SU-DHL-6 (cell line): ENCODE measurements around the gene IGF2.
"Not testable (repeated sequence)": the region's sequence is repeated elsewhere in the genome, so short reads cannot be mapped to it uniquely, and the experiment has no call there.

Experiments
- H2AFZ ChIP-seq: fragments of 200-600 bp; sonication (generic); 2 replicates; pipeline ENCODE4 v1.6.1; 2014; ENCODE audit warnings: low read depth, mild to moderate bottlenecking, moderate library complexity, mixed read lengths, antibody characterized with exemption, low read length; ENCODE audit not compliant: severe bottlenecking
- H3F3A ChIP-seq: fragments of 200-600 bp; shearing (Covaris generic); 2 replicates; pipeline ENCODE4 v1.6.0; 2016; ENCODE audit warnings: antibody characterized with exemption, mild to moderate bottlenecking; ENCODE audit not compliant: insufficient read depth
- H3K27ac ChIP-seq: fragments of 200-600 bp; sonication (generic); 2 replicates; pipeline ENCODE4 v1.5.1; 2016; ENCODE audit warnings: low read depth, mild to moderate bottlenecking, low read length, moderate library complexity, mixed read lengths
- H3K27me3 ChIP-seq: fragments of 200-600 bp; sonication (generic), shearing (Covaris generic); 2 replicates; pipeline ENCODE4 v1.6.0; 2014; ENCODE audit warnings: mild to moderate bottlenecking, low read length
- H3K36me3 ChIP-seq: fragments of 200-600 bp; sonication (generic); 2 replicates; pipeline ENCODE4 v1.6.1; 2014; ENCODE audit warnings: mild to moderate bottlenecking, low read length, mixed read lengths
- H3K4me2 ChIP-seq: fragments of 300-600, 200-600 bp; shearing (Covaris generic), sonication (generic); 2 replicates; pipeline ENCODE4 v1.6.0; 2014; ENCODE audit warnings: low read length, low read depth, mild to moderate bottlenecking; ENCODE audit not compliant: poor library complexity, severe bottlenecking
- H3K4me3 ChIP-seq: fragments of 200-600 bp; sonication (generic); 2 replicates; pipeline ENCODE4 v1.5.1; 2014; ENCODE audit warnings: antibody characterized with exemption, low read length, mild to moderate bottlenecking, mixed read lengths; ENCODE audit not compliant: insufficient read depth, poor library complexity, severe bottlenecking
- H3K79me2 ChIP-seq: fragments of 200-600 bp; sonication (generic); 2 replicates; pipeline ENCODE4 v1.6.1; 2014; ENCODE audit warnings: mild to moderate bottlenecking, low read length, moderate library complexity; ENCODE audit not compliant: insufficient read depth
- H3K9ac ChIP-seq: fragments of 200-600 bp; sonication (generic); 2 replicates; pipeline ENCODE4 v1.7.0; 2014; ENCODE audit warnings: mild to moderate bottlenecking, low read length
- H3K9me2 ChIP-seq: fragments of 200-600 bp; sonication (generic); replicated peaks from 2 replicates; pipeline ENCODE4 v1.6.1; 2014; ENCODE audit warnings: low read length; ENCODE audit not compliant: insufficient read depth
- H3K9me3 ChIP-seq: fragments of 200-600 bp; sonication (generic); 2 replicates; pipeline ENCODE4 v1.6.1; 2014; ENCODE audit warnings: low read length, mixed read lengths; ENCODE audit not compliant: insufficient read depth
- H4K20me1 ChIP-seq: fragments of 200-600 bp; sonication (generic); 2 replicates; pipeline ENCODE4 v1.6.1; 2014; ENCODE audit warnings: low read depth, mild to moderate bottlenecking, antibody characterized with exemption, low read length, moderate library complexity, mixed read lengths
- EZH2phosphoT487 ChIP-seq: fragments of 200-600 bp; sonication (generic), shearing (Covaris generic); conservative IDR thresholded peaks from 2 replicates; pipeline ENCODE4 v1.6.1; 2018; ENCODE audit warnings: mild to moderate bottlenecking, antibody characterized with exemption, low read length, moderate library complexity, mixed read lengths
- TF ChIP-seq, protein P1 (sequence below): fragments of 200-600 bp; sonication (generic); IDR thresholded peaks from one replicate; pipeline ENCODE4 v1.5.1; 2017; ENCODE audit warnings: antibody characterized with exemption, mild to moderate bottlenecking, low read length, moderate library complexity; ENCODE audit not compliant: insufficient read depth, poor library complexity, severe bottlenecking

Gene IGF2

DNA sequence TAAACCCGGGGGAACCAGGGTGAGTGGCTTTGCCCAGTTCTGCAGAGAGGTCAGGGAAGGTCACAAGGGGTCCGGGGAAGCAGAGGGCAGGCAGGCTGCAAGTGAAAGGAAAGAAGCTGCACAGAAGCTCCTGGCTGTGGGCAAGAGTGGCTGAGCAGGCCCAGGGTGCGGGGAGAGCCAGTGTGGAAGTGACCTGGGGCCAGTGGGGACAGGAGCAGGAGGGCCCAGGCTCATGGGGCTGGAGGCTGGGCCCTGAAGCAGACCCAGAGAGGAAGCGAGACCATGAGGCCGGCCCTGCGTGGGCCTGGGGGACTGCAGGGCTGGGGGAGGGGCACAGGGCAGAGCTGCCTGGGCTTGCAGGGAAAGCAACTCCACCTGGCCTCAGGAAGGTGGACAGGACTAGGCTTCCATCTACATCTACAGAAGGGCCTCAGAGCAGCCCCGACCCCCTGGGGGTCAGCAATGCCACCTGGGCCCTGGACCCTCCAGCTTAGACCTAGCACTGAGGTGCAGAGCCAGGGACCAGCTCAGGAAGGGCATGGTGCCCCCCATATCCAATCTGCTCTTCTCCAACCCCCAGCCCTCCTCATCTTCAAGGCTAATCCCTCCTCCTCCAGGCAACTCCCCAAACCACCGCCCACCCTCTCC lies 11.6 kb downstream of the IGF2 start:
- Histone ChIP-seq H3K9me3 (no peaks in the 10 kb centered on the region), H3K9me2 (no peaks in the 10 kb centered on the region), H3K27ac (no peak overlapping the region), H3K4me2 (no peak overlapping the region), H3K27me3 (no peaks in the 10 kb centered on the region), H2AFZ (no peak overlapping the region), H3F3A (no peaks in the 10 kb centered on the region), H3K79me2 (no peaks in the 10 kb centered on the region), H3K9ac (no peak overlapping the region), H4K20me1 (no peaks in the 10 kb centered on the region), H3K4me3 (no peak overlapping the region), H3K36me3 (no peaks in the 10 kb centered on the region)
- TF ChIP-seq, protein P1, sequence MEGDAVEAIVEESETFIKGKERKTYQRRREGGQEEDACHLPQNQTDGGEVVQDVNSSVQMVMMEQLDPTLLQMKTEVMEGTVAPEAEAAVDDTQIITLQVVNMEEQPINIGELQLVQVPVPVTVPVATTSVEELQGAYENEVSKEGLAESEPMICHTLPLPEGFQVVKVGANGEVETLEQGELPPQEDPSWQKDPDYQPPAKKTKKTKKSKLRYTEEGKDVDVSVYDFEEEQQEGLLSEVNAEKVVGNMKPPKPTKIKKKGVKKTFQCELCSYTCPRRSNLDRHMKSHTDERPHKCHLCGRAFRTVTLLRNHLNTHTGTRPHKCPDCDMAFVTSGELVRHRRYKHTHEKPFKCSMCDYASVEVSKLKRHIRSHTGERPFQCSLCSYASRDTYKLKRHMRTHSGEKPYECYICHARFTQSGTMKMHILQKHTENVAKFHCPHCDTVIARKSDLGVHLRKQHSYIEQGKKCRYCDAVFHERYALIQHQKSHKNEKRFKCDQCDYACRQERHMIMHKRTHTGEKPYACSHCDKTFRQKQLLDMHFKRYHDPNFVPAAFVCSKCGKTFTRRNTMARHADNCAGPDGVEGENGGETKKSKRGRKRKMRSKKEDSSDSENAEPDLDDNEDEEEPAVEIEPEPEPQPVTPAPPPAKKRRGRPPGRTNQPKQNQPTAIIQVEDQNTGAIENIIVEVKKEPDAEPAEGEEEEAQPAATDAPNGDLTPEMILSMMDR: no peak
- no peak for TF ChIP-seq EZH2phosphoT487

- Histone ChIP-seq H3K9me2 (no peaks in the 10 kb centered on the region), H2AFZ (no peak overlapping the region), H3K9me3 (no peaks in the 10 kb centered on the region), H3K36me3 (no peaks in the 10 kb centered on the region), H3K4me3 (no peak overlapping the region), H3K4me2 (no peak overlapping the region), H3K27ac (no peak overlapping the region), H3K27me3 (no peaks in the 10 kb centered on the region), H3K9ac (no peak overlapping the region), H3K79me2 (no peaks in the 10 kb centered on the region), H3F3A (no peaks in the 10 kb centered on the region), H4K20me1 (no peaks in the 10 kb centered on the region)
- TF ChIP-seq, protein P1: no peak
- TF ChIP-seq EZH2phosphoT487: no peak
Observed at GRCh38 chr11:2126520-2127085, 12.6 kb downstream of the IGF2 start.

GRCh38 chr11:2124736-2125484 lies 14.3 kb downstream of the IGF2 start:
- H3K4me2 ChIP-seq, H3F3A ChIP-seq, H3K9me2 ChIP-seq, H3K36me3 ChIP-seq, H3K27me3 ChIP-seq, H3K9ac ChIP-seq, H3K9me3 ChIP-seq, H3K79me2 ChIP-seq, H3K27ac ChIP-seq, H4K20me1 ChIP-seq, H3K4me3 ChIP-seq, H2AFZ ChIP-seq: not testable (repeated sequence)

- no peaks in the 10 kb centered on the region for H3K36me3 ChIP-seq
- no peaks in the 10 kb centered on the region for H3K9me2 ChIP-seq
- TF ChIP-seq, protein P1: no peak
- TF ChIP-seq EZH2phosphoT487: no peak
- H3K4me3 ChIP-seq: no peak overlapping the region
- no peak overlapping the region for H2AFZ ChIP-seq
- H3K79me2 ChIP-seq: no peaks in the 10 kb centered on the region
- no peaks in the 10 kb centered on the region for H3K9me3 ChIP-seq
- H3F3A ChIP-seq: no peaks in the 10 kb centered on the region
- no peaks in the 10 kb centered on the region for H4K20me1 ChIP-seq
- H3K4me2 ChIP-seq: no peak overlapping the region
- H3K27ac ChIP-seq: no peak overlapping the region
- peaks cover 3% of the 10 kb centered on the region; the same call in 1 of the 2 replicates for H3K27me3 ChIP-seq
- H3K9ac ChIP-seq: no peak overlapping the region
Observed at GRCh38 chr11:2123628-2123960, 15.6 kb downstream of the IGF2 start.
